Activated T-cell treated with anti-CD3 and anti-CD28 coated beads, Interleukin-2, amount 50 U/mL, for 72 hours (primary cell): Measurements from ENCODE around the gene SEZ6L. TPM values are rescaled to one million over a fixed set of nuclear protein-coding genes. Genes with fewer than 3 reads are reported as not detected.

ENCODE experiments used
- ATAC-seq, 2 donors: fragments of 150-1000 bp; cut with Tn5 transposase; replicated peaks in 1 of 2; 2 replicates each; pipeline ENCODE4 v1.10.0; 2021; ENCODE audit warnings: moderate library complexity in 2 of 2, mild to moderate bottlenecking in 1 of 2
- DNase-seq, 2 donors: peaks; one replicate each; pipeline ENCODE4 v3.0.0; 2021 to 2022; ENCODE audit warnings: mixed read lengths in 1 of 2
- H3K27ac Mint-ChIP-seq: one replicate; pipeline ENCODE4 v1.8.0; 2022; ENCODE audit warnings: mild to moderate bottlenecking, moderate library complexity, mixed read lengths
- H3K27me3 Mint-ChIP-seq: one replicate; pipeline ENCODE4 v1.8.0; 2022; ENCODE audit warnings: low read depth, mixed read lengths
- H3K36me3 Mint-ChIP-seq, 2 donors: one replicate each; pipeline ENCODE4 v1.8.0; 2022; ENCODE audit warnings: mixed read lengths in 2 of 2, mild to moderate bottlenecking in 1 of 2; ENCODE audit not compliant: insufficient read depth in 2 of 2
- H3K4me1 Mint-ChIP-seq: one replicate; pipeline ENCODE4 v1.8.0; 2022; ENCODE audit warnings: low read depth, mixed read lengths
- H3K4me3 Mint-ChIP-seq, 2 donors: one replicate each; pipeline ENCODE4 v1.8.0; 2022; ENCODE audit warnings: mild to moderate bottlenecking in 2 of 2, mixed read lengths in 2 of 2, moderate library complexity in 2 of 2
- H3K9me3 Mint-ChIP-seq, 2 donors: one replicate each; pipeline ENCODE4 v1.8.0; 2022; ENCODE audit warnings: mixed read lengths in 2 of 2
- total RNA-seq, 2 donors: library from RNA; stranded (reverse); gene quantifications; one replicate each; pipeline ENCODE4 v1.2.3, GENCODE V29; 2022

SEZ6L gene
- total RNA-seq, 2 donors from 2014 or later: 0.05 TPM; not detected in 1

GRCh38 chr22:26321469-26321913 lies 152.2 kb downstream of the SEZ6L start:
- Mint-ChIP-seq H3K4me1 (no peaks in the 10 kb centered on the region), H3K27me3 (peaks cover 2% of the 10 kb centered on the region), H3K9me3 (no peaks in the 10 kb centered on the region)

GRCh38 chr22:26322179-26322905 lies 153.1 kb downstream of the SEZ6L start:
- Mint-ChIP-seq H3K4me3 (no peak overlapping the region), H3K36me3 (no peaks in the 10 kb centered on the region), H3K9me3 (no peaks in the 10 kb centered on the region), H3K27me3 (no peaks in the 10 kb centered on the region), H3K4me1 (no peaks in the 10 kb centered on the region), H3K27ac (no peak overlapping the region)
- DNase-seq (no peak), ATAC-seq (no peak)

More at GRCh38 chr22:26321469-26321913, 152.2 kb downstream of the SEZ6L start:
- no peak overlapping the region for H3K27ac Mint-ChIP-seq
- DNase-seq: no peak
- H3K4me3 Mint-ChIP-seq: no peak overlapping the region
- no peak for ATAC-seq
- no peaks in the 10 kb centered on the region for H3K36me3 Mint-ChIP-seq

GRCh38 chr22:26323013-26323412 lies 153.8 kb downstream of the SEZ6L start:
- no peaks in the 10 kb centered on the region for H3K4me1 Mint-ChIP-seq
- H3K4me3 Mint-ChIP-seq: no peak overlapping the region
- DNase-seq (no peak), ATAC-seq (no peak)
- H3K36me3 Mint-ChIP-seq: no peaks in the 10 kb centered on the region
- H3K9me3 Mint-ChIP-seq: no peaks in the 10 kb centered on the region
- H3K27ac Mint-ChIP-seq: no peak overlapping the region
- H3K27me3 Mint-ChIP-seq: no peaks in the 10 kb centered on the region

GRCh38 chr22:26324150-26324549 lies 154.9 kb downstream of the SEZ6L start:
- H3K9me3 Mint-ChIP-seq: no peaks in the 10 kb centered on the region
- DNase-seq (no peak), ATAC-seq (no peak)
- H3K27me3 Mint-ChIP-seq: no peaks in the 10 kb centered on the region
- no peak overlapping the region for H3K4me3 Mint-ChIP-seq
- H3K4me1 Mint-ChIP-seq: no peaks in the 10 kb centered on the region
- H3K36me3 Mint-ChIP-seq: no peaks in the 10 kb centered on the region
- no peak overlapping the region for H3K27ac Mint-ChIP-seq

GRCh38 chr22:26325641-26326040 lies 156.4 kb downstream of the SEZ6L start:
- Mint-ChIP-seq H3K9me3 (no peaks in the 10 kb centered on the region), H3K4me1 (no peaks in the 10 kb centered on the region), H3K27me3 (no peaks in the 10 kb centered on the region), H3K27ac (no peak overlapping the region), H3K36me3 (no peaks in the 10 kb centered on the region), H3K4me3 (no peak overlapping the region)
- DNase-seq: no peak
- no peak for ATAC-seq

- ATAC-seq (no peak), DNase-seq (no peak)
- Mint-ChIP-seq H3K4me1 (no peaks in the 10 kb centered on the region), H3K27me3 (no peaks in the 10 kb centered on the region), H3K9me3 (no peaks in the 10 kb centered on the region), H3K36me3 (no peaks in the 10 kb centered on the region), H3K4me3 (no peak overlapping the region), H3K27ac (no peak overlapping the region)
Observed at GRCh38 chr22:26326803-26327202, 157.5 kb downstream of the SEZ6L start.

GRCh38 chr22:26327306-26327705 lies 158.0 kb downstream of the SEZ6L start:
- no peaks in the 10 kb centered on the region for H3K36me3 Mint-ChIP-seq
- H3K27ac Mint-ChIP-seq: no peak overlapping the region
- DNase-seq: no peak

GRCh38 chr22:26328221-26328620 lies 159.0 kb downstream of the SEZ6L start:
- no peak for DNase-seq
- Mint-ChIP-seq H3K27me3 (peaks cover 5% of the 10 kb centered on the region), H3K36me3 (no peaks in the 10 kb centered on the region), H3K4me1 (no peaks in the 10 kb centered on the region), H3K4me3 (no peak overlapping the region), H3K27ac (no peak overlapping the region), H3K9me3 (no peaks in the 10 kb centered on the region)
- ATAC-seq: no peak

More at GRCh38 chr22:26327306-26327705, 158.0 kb downstream of the SEZ6L start:
- Mint-ChIP-seq H3K4me1 (no peaks in the 10 kb centered on the region), H3K27me3 (no peaks in the 10 kb centered on the region), H3K4me3 (no peak overlapping the region), H3K9me3 (no peaks in the 10 kb centered on the region)
- ATAC-seq: no peak

- DNase-seq: peak; percentile 63
- Mint-ChIP-seq H3K4me1 (no peaks in the 10 kb centered on the region), H3K27me3 (peaks cover 7% of the 10 kb centered on the region), H3K9me3 (no peaks in the 10 kb centered on the region), H3K36me3 (no peaks in the 10 kb centered on the region), H3K27ac (no peak overlapping the region), H3K4me3 (no peak overlapping the region)
- peak; percentile 58 to 61 for ATAC-seq
Observed at GRCh38 chr22:26330971-26331625, 161.8 kb downstream of the SEZ6L start.

GRCh38 chr22:26333088-26333800 lies 164.0 kb downstream of the SEZ6L start:
- H3K4me1 Mint-ChIP-seq: no peaks in the 10 kb centered on the region
- DNase-seq (no peak), ATAC-seq (no peak)
- no peaks in the 10 kb centered on the region for H3K9me3 Mint-ChIP-seq
- no peaks in the 10 kb centered on the region for H3K36me3 Mint-ChIP-seq
- no peak overlapping the region for H3K4me3 Mint-ChIP-seq
- H3K27me3 Mint-ChIP-seq: peaks cover 23% of the 10 kb centered on the region
- H3K27ac Mint-ChIP-seq: no peak overlapping the region

- Mint-ChIP-seq H3K4me3 (no peak overlapping the region), H3K27me3 (peaks cover 29% of the 10 kb centered on the region), H3K9me3 (no peaks in the 10 kb centered on the region), H3K4me1 (no peaks in the 10 kb centered on the region), H3K27ac (no peak overlapping the region), H3K36me3 (no peaks in the 10 kb centered on the region)
- ATAC-seq (no peak), DNase-seq (no peak)
Observed at GRCh38 chr22:26334232-26334631, 165.0 kb downstream of the SEZ6L start.

- ATAC-seq (no peak), DNase-seq (no peak)
- peaks cover 48% of the 10 kb centered on the region for H3K27me3 Mint-ChIP-seq
- H3K27ac Mint-ChIP-seq: no peak overlapping the region
- no peaks in the 10 kb centered on the region for H3K36me3 Mint-ChIP-seq
- H3K9me3 Mint-ChIP-seq: no peaks in the 10 kb centered on the region
- no peaks in the 10 kb centered on the region for H3K4me1 Mint-ChIP-seq
- H3K4me3 Mint-ChIP-seq: no peak overlapping the region
Observed at GRCh38 chr22:26336773-26337172, 167.5 kb downstream of the SEZ6L start.

GRCh38 chr22:26339755-26340154 lies 170.5 kb downstream of the SEZ6L start:
- H3K27ac Mint-ChIP-seq: no peak overlapping the region
- DNase-seq: no peak
- H3K27me3 Mint-ChIP-seq: peaks cover 51% of the 10 kb centered on the region
- no peaks in the 10 kb centered on the region for H3K4me1 Mint-ChIP-seq
- H3K9me3 Mint-ChIP-seq: no peaks in the 10 kb centered on the region
- ATAC-seq: no peak
- H3K4me3 Mint-ChIP-seq: no peak overlapping the region
- H3K36me3 Mint-ChIP-seq: no peaks in the 10 kb centered on the region
